ENCODE data around the gene NUAK1.

NUAK1 gene

GRCh38 chr12:106051853-106052531 lies 86.8 kb downstream of the NUAK1 start:
- no peak for DNase-seq

GRCh38 chr12:106049546-106049945 lies 89.2 kb downstream of the NUAK1 start:
- no peak for DNase-seq

DNA sequence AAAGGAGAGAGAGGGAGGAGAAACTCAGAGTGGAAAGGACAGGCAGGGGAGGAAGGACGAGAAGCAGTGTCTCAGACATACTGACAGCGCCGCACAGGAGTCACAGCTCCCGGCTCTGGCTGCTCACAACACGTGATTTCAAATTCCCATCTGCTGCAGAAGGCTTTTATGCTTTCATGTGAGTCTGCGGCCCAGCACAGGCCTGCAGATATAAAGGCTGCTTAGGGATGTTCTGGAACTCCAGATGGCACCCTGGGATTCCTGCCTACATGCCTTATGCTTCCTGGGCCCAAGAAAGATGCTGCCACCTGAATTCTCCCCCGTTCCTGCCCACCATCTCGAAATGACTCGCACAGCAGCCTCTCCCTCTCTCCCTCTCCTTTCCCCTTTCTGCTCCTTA lies 89.6 kb downstream of the NUAK1 start:
- DNase-seq, result no peak

DNA sequence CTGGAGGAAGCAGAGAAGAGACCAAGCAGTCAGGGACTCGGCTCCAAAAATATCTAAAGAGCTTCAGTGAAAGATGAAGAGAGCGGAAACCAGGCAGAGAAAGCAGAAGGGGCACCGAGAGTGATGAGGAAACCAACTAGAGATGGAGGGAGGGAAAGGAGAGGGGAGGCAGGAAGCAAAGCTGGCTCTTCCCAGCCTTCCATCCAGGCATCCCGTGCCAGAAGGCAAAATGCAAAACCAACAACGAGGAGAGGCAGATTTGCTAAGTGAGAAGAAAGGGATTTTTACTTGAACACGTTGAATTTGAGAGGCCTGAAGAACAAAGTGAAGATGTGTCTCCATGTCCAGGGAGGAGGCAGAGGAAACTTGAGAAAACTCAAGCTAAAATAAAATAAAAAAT lies 90.1 kb downstream of the NUAK1 start:
- no peak for DNase-seq

- DNase-seq, result no peak
Observed at GRCh38 chr12:106048016-106048415, 90.7 kb downstream of the NUAK1 start.

GRCh38 chr12:106046947-106047346 lies 91.8 kb downstream of the NUAK1 start:
- DNase-seq, result no peak

- DNase-seq, result no peak
Observed at GRCh38 chr12:106046301-106046846, 92.4 kb downstream of the NUAK1 start.

DNA sequence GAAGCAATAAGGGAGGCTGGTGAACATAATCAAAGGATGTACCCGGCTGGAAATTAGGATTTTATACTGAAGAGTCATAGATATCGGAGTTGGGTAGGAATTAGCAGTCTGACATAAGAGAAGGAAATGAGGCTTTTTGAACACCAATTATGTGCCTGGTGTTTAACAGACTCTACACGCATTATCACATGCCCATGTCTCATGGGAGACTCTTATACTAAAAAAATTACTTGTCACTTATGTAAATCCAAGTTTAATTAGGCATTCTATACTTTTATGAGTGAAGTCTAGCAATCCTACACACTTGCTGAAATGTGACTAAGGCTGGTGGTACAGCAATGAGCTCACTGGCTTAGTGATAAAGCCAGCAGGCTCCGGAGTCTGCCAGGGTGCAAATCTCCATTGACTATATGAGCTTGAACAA lies 93.5 kb downstream of the NUAK1 start:
- no peak for DNase-seq

- no peak for DNase-seq
Observed at GRCh38 chr12:106044773-106045172, 94.0 kb downstream of the NUAK1 start.

- no peak for DNase-seq
Observed at GRCh38 chr12:106042037-106042436, 96.7 kb downstream of the NUAK1 start.

DNA sequence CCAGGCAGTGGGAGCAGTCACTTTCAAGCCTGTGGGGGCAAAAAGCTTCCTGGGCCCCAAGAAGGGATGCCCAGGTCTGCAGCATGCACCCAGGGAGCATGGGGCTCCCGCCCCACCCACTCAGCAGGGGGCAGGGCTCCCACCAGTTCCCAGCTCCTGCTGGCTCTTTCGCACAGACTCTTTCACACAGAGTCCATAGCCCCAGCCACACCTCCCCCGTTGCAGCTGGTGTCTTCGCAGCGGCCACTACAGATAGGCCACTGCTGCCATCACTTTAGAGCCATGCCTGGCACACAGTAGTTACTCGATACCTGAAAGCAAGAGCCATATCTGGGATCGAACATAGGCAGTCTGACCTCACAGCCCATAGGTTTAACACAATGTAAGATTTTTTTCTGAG lies 98.2 kb downstream of the NUAK1 start:
- no peak for DNase-seq

DNA sequence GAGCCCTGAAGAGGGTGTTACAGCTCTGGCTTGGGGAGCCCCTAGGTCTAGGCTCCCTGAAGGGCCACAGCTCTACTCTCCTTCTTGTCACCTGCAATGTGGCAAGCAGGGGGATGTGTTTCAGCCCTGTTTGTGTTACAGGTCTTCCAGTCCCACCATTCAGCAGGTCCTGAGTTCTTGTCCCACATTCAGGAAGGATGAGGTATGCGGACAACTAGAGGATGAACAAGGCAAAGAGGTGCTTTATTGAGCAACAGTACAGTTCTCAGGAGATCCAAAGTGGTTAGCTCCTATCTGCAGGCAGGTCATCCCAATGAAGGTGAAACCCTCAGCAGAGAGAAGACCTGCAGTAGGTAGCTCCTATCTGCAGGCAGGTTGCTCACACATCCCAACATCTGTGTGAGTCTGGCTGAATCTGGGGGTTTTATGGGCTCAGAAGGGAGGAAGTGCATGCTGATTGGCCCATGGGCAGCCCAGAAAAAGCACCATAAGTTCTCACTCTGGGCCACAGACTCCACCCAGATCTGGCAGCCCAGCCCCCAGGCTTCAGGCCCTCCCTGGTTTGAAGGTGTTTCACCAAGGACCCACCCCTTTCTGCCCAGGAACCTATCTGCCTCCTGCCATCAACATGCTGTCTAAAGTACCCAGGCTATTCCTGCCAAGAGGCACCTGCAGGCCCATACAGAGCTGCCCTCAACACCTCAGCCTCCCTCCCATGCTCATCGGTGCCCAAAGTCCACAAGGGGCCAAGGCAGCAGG lies 98.9 kb downstream of the NUAK1 start:
- no peak for DNase-seq

GRCh38 chr12:106039242-106039641 lies 99.5 kb downstream of the NUAK1 start:
- no peak for DNase-seq

DNA sequence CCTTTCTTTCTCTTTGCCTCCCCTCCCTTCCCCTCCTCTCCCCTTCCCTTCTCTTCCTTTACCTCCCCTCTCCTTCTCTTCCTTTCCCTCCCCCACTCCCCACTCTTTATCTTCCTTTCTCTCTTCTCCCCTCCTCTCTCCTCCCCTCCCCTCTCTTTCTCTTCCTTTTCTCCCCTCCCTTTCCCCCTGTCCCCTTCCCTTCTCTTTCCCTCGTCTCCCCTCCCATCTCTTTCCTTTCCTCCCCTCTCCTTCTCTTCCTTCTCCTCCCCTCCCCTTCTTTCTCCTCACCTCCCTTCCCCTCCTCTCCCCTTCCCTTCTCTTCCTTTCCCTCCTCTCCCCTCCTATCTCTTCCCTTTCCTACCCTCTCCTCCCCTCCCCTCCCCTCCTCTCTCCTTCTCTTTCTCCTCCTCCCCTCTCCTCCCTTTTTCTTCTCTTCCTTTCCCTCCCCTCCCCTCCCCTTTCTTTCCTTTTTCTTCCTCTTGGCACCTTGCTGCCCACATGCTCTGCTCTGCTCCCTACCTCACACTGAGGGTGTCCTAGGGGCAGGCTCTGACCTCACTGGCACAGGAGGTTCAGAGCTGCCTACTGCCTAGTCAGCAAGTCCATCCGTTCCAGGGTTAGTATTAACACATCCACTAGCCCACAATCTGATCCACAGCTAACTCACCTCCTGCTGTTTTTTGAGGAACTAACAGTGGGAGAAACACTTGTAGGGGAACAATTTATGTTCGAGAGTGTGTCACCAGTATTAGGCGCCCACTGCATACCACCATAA lies 101.0 kb downstream of the NUAK1 start:
- DNase-seq, result no peak

DNA sequence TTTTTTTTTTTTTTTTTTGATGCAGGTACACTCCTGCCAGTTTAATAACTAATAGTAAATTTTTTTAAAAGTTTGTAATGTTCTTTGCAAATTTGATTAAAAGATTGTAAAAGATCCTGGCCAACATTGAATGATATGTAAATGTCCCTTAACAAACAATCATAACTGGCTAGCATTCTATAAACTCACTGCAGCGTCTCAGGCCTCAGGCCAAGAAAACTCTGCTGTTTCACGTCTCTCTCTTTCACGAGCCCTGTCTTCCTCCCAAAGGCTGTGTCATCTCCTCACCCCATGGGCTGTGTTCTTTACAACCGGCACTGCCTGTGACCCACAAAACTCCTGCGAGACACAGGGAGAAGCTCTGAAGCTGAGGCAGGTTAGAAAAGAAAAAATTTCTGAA lies 103.3 kb downstream of the NUAK1 start:
- no peak for DNase-seq

- no peak for DNase-seq
Observed at GRCh38 chr12:106034316-106034715, 104.4 kb downstream of the NUAK1 start.

GRCh38 chr12:106033161-106033675 lies 105.5 kb downstream of the NUAK1 start:
- no peak for DNase-seq

DNA sequence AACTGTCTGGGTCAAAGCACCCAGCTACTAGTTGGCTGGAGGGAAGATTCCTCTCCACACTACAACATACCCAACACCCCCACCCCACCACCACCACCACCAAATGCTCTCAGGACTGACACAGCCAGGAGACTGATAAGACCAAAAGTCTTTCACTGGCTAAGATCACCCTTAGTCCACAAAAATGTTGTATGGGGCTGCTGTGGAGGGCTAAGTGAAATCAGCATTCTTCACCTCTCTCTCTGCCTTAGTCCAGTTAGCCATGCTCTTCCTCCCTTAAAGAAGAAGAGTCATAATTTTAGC lies 106.2 kb downstream of the NUAK1 start:
- DNase-seq, result no peak

DNA sequence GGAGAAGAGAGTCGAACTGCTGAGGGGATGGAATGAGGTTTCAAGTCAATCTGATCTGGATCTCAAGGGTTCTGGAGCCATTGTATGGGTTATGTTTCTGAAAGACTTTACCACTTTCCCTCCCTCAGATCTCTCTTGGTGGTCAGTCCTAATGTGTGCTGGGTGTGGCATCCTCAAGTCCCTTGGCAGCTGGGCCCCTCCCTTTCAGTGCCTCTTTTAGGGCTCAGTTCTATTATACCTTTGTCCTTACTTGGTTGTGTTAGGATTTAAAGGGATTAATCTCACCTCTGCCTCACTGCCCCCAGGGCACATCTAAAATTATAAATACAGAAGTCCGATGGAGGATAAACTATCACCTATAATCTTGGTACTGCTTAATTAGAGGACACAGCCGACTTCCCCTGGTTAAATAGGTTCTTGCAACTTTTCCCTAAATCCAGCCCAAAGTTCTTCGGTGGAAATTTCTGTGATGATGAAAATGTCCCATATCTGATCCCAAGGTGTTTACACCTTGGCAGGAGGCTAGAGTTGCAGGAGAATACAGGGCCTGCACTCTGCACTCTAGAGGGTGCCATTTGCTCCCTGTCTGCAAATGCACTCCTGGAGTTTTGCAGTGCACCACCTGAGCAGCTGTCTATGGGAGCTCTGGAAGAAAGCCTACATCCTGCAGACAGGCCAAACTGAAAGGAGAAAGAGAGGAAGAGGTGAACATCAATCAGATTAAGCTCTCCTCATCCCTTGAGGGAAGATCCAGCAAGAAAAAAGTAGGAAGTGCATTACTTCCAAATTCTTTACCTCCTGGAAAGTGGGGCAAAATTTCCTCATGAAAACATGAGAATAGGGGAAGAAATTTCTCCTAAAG lies 106.8 kb downstream of the NUAK1 start:
- DNase-seq, result no peak

- no peak for DNase-seq
Observed at GRCh38 chr12:106030210-106031071, 108.3 kb downstream of the NUAK1 start.

- no peak for DNase-seq
Observed at GRCh38 chr12:106029532-106029931, 109.2 kb downstream of the NUAK1 start.

All from effector CD8-positive, alpha-beta T cell (primary cell).